HG02943 (cell line): ENCODE measurements around the gene PMPCA.
"Not testable (repeated sequence)": the region's sequence is repeated elsewhere in the genome, so short reads cannot be mapped to it uniquely, and the experiment has no call there.

ENCODE experiments used
- ATAC-seq: cut with Tn5 transposase; IDR thresholded peaks from one replicate; pipeline ENCODE4 v1.9.1; 2021; ENCODE audit warnings: mild to moderate bottlenecking, low read depth, moderate library complexity; ENCODE audit not compliant: unreplicated experiment

PMPCA gene

GRCh38 chr9:136393531-136393930 lies 16.9 kb upstream of the PMPCA start:
- no peak for ATAC-seq

- ATAC-seq: no peak
Observed at GRCh38 chr9:136394312-136395019, 16.0 kb upstream of the PMPCA start.

- ATAC-seq: no peak
Observed at GRCh38 chr9:136395020-136395340, 15.5 kb upstream of the PMPCA start.

- no peak for ATAC-seq
Observed at GRCh38 chr9:136395345-136396218, 14.9 kb upstream of the PMPCA start.

GRCh38 chr9:136396219-136396515 lies 14.3 kb upstream of the PMPCA start:
- no peak for ATAC-seq

GRCh38 chr9:136397643-136398042 lies 12.8 kb upstream of the PMPCA start:
- no peak for ATAC-seq

- no peak for ATAC-seq
Observed at GRCh38 chr9:136398286-136398685, 12.2 kb upstream of the PMPCA start.

- ATAC-seq: no peak
Observed at GRCh38 chr9:136399176-136400037, 11.1 kb upstream of the PMPCA start.

- ATAC-seq: no peak
Observed at GRCh38 chr9:136400038-136400834, 10.2 kb upstream of the PMPCA start, which contains the start of gene SNAPC4. TSS of gene SNAPC4 (minus strand) at chr9:136400170. CDS start at chr9:136398428, 1,742 bp downstream.

- ATAC-seq: no peak
Observed at GRCh38 chr9:136401173-136401922, 9.1 kb upstream of the PMPCA start.

GRCh38 chr9:136402067-136402466 lies 8.4 kb upstream of the PMPCA start:
- ATAC-seq: no peak

- ATAC-seq: no peak
Observed at GRCh38 chr9:136403538-136403914, 6.9 kb upstream of the PMPCA start.

GRCh38 chr9:136403915-136404800 lies 6.3 kb upstream of the PMPCA start:
- ATAC-seq: no peak

- ATAC-seq: no peak
Observed at GRCh38 chr9:136404801-136405136, 5.7 kb upstream of the PMPCA start.

- no peak for ATAC-seq
Observed at GRCh38 chr9:136405481-136405880, 5.0 kb upstream of the PMPCA start.

GRCh38 chr9:136405904-136406303 lies 4.6 kb upstream of the PMPCA start:
- not testable (repeated sequence) for ATAC-seq

- ATAC-seq: not testable (repeated sequence)
Observed at GRCh38 chr9:136407061-136407460, 3.4 kb upstream of the PMPCA start.

GRCh38 chr9:136407911-136408310 lies 2.5 kb upstream of the PMPCA start:
- no peak for ATAC-seq
